HG02798 (cell line): ENCODE results near the gene MAPK1.
"Not testable (repeated sequence)": the region's sequence is repeated elsewhere in the genome, so short reads cannot be mapped to it uniquely, and the experiment has no call there.

Source experiments
- ATAC-seq: cut with Tn5 transposase; IDR thresholded peaks from one replicate; pipeline ENCODE4 v1.9.1; 2021; ENCODE audit warnings: mild to moderate bottlenecking; ENCODE audit not compliant: unreplicated experiment, poor library complexity

The MAPK1 gene

DNA sequence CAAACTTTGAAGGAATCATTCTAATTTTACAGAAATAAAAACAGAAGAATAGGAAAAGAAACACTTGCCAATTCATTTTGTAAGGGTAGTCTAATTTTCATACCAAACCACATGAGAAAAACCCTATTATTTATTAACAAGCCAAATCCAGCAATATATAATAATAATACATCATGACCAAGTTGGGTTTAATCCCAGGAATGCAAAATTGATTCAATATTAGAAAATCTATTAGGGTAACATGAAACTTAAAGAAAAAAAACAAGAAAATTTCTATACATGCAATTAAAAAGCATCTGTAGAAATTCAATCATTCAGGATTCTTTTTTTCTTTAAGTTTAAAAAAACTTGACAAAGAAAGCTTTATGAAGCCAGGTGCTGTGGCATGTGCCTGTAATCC lies 16.8 kb downstream of the MAPK1 start:
- no peak for ATAC-seq

DNA sequence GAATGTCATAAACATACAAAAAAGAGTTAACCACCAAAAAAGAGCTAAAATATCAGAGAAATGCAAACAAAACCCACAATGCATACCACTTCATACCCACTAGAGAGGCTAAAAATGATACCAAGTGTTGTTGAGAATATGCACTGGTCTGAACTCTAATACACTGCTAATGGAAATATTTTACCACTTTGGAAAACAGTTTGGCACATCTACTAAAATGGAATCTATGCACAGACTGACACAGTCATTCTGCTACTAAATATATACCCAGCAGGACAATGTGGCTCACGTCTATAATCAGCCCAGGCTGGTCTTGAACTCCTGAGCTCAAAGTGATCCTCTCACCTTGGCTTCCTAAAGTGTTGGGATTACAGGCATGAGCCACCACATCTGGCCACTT lies 18.0 kb downstream of the MAPK1 start:
- no peak for ATAC-seq

DNA sequence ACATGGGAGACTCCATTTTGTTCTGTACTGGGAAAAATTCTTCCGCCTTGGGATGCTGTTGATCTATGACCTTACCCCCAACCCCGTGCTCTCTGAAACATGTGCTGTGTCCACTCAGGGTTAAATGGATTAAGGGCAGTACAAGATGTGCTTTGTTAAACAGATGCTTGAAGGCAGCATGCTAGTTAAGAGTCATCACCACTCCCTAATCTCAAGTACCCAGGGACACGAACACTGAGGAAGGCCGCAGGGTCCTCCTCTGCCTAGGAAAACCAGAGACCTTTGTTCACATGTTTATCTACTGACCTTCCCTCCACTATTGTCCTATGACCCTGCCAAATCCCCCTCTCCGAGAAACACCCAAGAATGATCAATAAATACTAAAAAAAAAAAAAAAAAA lies 19.4 kb downstream of the MAPK1 start:
- ATAC-seq, result not testable (repeated sequence)

DNA sequence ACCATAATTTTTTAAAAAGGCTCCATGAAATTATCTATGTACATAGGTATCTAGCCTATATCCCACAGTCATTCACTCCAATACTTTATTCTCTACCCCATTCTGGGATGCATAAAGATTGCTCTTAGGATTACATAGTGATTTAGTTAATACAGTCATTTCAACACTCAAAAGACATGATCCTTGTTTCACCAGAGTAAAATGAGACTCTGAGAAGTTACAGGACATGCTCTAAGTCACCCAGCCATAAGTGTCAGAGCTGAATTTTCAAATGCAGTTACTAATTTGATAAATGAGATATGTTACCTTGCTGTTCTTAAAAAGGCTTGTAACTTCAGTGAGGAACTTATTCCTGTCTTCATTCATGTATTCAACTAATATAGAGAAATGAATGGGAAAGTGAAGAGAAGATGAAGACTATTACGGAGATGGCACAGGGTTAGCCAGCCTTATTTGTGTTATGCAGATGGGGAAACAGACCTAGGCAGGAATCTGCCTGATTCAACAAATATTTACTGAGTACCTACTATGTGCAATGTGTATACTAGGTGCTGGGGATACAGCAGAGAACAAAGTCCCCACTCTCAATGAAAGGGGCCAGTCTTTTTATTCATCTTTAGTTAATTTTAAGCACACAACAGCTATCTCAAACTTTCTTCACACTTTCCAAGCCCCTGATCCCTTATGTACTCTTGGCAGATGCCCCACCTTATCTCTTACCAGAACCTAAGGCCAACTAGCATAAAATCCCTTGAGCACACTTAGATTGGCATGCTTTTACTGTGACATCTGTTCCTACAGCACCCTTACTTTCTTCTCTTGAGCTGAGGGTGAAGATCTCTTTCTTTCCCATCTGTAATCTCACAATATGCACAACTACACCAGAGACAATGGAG lies 21.6 kb downstream of the MAPK1 start:
- no peak for ATAC-seq

DNA sequence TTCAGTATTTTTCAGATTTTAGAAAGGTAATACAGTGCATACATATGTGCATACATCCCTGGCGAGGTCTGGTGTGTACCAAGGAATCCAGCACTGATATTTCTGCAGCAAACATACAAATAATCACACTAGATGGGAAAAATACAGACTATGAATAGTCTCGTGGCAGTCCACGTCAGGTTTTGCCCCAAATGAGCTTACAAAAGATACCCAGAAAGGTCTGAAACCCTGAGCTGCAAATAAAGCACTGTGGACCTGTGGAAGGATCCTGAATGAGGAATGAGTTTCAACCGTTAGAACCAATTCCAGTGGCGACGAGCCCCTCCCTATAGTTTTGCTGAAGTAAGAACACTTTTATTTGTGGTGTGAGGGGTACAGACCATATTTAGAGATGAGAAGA lies 24.5 kb downstream of the MAPK1 start:
- no peak for ATAC-seq

DNA sequence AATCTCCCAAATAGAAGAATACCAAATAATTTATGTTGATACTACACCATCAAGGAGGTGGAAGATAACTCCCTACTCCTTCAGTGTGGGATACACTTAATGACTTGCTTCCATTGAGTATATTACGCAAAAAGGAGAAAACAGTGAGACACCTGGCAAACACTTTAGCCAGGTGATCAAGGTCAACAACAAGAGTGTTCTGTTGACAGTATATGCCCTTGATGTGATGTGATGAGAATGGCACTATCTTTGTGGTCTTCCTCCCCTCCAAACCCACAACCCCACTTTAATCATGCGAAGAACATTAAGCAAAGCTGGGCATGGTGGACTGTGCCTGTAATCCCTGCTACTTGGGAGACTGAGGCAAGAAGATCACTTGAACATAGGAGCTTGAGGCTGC lies 26.0 kb downstream of the MAPK1 start:
- no peak for ATAC-seq

DNA sequence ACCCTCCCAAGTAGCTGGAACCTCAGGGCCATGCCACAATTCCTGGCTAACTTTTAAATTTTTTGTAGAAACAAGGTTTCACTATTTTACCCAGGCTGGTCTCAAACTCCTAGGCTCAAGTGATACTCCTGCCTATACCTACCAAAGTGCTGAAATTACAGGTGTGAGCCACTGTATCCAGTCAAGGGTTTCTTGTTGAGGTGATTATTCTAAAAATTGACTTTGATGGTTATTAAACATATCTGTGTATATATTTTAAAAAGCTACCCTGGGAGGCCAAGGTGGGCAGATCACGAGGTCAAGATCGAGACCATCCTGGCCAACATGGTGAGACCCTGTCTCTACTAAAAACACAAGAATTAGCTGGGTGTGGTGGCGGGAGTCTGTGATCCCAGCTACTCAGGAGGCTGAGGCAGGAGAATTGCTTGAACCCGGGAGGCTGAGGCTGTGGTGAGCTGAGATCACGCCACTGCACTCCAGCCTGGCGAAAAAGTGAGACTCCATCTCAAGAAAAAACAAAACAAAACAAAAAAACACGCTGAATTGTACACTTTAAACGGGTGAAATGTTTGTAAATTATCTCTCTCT lies 27.1 kb downstream of the MAPK1 start:
- ATAC-seq, result no peak

DNA sequence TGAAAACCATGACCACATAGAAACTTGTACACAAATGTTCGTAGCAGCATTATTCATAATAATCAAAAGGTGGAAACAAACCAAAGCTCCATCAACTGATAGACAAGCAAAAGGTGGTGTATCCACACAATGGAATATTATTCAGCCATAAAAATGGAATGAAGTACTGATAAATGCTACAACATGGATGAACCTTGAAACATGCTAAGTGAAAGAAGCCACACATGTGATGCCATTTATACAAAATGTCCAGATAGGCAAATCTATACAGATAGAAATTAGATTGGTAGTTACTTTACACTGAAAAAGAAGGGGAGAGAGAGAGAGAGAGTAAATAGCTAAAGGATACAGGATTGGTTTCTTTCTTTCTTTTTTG lies 27.7 kb downstream of the MAPK1 start:
- no peak for ATAC-seq

DNA sequence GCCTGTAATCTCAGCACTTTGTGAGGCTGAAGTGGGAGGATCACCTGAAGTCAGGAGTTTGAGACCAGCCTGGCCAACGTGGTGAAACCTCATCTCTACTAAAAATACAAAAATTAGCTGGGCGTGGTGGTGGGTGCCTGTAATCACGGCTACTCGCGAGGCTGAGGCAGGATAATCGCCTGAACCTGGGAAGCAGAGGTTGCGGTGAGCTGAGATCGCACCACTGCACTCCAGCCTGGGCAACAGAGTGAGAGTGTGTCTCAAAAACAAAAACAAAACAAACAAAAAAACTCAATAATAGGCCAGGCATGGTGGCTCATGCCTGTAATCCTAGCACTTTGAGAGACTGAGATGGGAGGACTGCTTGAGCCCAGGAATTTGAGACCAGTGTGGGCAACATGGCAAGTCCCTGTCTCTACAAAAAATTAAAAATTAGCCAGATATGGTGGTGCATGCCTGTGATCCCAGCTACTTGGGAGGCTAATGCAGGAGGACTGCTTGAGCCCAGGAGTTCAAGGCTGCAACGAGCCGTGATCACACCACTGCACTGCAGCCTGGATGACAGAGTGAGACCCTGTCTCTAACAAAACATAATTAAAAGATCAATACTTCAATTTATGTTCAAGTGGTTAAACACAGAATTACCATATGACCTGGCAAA lies 28.2 kb downstream of the MAPK1 start:
- not testable (repeated sequence) for ATAC-seq

DNA sequence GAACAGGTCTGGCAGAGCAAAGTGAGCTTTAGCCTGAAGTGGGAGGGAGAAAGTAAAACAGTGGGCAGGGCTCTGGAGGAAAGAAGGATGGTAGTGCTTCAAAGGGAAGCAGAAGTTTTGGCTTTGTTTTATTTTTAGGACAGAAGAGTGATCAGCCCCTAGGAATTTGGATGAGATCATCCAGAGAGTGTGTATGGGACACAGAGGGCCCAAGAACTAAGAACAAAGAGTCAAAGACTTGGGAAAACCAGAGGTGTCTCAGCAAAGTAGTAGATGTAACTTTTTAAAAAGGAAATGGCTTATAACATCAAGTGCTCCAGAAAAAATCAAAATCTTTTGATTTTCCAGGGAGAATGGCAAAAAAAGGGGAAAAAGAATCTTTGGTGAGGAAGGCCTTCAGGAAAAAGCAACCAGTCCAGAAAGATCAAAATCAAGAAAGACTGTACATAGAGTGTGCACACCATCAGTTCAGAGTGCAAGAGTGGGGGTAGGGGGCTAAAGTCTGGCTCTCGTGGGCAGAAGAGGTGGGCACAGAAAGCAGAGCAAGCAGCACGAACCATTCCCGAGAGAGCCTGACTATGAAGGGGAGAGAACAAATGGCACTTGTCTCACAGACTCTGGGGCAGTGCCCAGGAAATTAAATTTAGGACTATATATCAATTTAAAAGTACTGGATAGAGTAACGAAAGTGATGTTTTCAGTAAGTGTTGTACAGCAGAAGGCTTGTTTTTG lies 30.0 kb downstream of the MAPK1 start:
- ATAC-seq, result no peak

DNA sequence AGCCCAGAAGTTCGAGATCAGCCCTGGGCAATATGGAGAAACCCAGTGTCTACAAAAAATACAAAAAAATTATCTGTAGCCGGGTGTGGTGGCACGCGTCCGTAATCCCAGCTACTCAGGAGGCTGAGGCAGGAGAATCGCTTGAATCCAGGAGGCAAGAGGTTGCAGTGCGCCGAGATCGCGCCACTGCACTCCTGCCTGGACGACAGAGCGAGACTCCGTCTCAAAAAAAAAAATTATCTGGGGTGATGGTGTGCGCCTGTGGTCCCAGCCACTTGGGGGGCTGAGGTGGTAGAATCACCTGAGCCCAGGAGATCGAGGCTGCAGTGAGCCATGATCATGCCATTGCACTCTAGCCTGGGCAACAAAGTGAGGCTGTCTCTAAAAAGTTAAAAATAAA lies 31.0 kb downstream of the MAPK1 start:
- not testable (repeated sequence) for ATAC-seq

DNA sequence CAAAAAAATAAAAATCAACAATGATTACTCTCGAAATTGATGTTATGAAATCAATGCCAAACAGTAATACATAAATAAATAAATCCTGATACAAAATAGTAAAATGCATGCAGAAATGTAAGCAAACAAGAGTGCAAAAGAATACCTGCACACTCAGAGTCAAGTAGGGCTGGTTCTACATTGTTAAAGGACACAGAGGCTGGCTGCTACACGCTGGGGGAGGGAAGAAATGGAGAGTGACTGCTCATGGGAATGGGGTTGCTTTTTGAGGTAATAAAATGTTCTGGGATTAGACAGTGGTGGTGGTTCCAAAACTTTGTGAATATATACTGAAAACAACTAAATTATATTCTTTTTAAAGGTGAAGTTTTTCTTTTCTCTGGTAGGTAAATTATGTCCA lies 32.1 kb downstream of the MAPK1 start:
- ATAC-seq, result no peak

DNA sequence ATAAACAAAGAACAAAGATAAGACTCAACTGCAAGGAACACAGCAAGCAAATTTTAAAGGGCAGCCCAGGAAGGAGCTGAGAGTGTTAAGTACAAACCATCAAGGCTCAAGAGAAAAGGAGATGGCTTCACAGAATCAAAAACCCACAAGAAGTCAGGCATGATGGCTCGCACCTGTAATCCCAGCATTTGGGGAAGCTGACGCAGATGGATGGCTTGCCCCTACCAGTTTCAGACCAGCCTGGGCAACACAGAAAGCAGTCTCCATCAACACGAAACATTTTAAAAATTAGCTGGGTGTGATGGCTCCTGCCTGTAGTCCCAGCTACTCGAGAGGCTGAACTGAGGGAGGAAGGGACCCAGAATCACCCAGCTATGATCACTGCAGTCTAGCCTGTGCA lies 32.6 kb downstream of the MAPK1 start:
- no peak for ATAC-seq

DNA sequence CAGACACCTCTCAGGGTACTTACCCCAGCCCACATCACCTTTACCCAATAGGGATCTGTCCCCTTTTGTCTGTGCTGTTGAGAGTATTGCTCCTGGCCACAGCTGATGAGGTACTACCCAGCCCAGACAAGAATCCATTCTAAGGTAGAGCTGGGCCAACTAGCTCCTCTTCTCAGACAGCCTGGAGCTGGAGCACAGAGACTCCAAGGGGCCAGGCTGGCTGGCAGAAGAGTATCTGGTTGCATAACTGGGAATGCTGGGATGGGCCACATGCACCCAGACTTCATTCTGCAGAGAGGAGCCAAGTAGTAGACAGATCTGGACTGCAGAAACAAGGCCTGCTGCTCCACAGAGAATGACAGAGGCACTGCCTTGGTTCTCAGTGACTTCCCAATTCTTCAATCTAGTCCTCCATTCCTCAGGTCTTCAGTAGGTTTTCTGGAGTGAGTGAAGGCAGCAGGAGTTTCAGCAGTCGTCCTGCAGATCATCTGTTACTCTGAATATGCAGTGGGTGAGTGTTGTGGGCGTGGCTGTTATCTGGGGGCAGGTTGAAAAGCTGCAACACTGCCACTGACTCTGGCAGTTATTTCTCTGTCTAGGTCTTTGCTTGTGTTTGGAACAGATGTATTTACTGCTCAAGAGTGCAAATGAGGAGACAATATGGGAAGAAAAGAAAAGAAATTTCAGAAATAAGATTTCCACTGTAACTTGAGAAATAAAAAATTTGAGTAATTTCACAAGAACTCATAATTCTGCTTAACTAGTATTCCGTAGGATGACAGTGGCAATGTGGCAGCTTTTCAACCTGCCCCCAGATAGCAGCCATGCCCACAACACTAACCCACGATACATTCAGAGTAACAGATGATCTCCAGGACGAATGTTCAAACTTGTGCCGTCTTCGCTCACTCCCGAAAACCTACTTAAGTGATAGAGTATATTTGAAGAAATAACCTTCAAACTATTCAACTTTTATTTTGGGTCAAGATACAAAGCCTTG lies 34.9 kb downstream of the MAPK1 start:
- no peak for ATAC-seq

DNA sequence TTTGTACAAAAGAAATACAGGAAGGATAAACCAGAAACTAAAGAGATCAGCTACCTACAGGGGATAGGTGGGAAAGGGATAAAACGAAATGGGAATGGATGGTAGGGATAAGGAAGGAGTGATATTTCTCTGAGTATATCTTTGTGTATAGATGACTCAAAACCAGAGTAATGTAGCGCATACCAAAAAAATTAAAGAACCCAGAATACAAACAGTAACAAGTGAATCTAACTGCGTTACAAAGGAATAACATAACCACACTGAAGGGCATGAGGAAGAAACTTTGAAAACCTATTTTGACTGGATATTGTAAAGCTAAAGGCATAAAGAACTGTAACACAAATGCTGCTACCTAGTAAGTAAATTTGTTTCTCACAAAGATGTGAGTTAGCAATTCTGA lies 37.9 kb downstream of the MAPK1 start:
- ATAC-seq, result no peak

DNA sequence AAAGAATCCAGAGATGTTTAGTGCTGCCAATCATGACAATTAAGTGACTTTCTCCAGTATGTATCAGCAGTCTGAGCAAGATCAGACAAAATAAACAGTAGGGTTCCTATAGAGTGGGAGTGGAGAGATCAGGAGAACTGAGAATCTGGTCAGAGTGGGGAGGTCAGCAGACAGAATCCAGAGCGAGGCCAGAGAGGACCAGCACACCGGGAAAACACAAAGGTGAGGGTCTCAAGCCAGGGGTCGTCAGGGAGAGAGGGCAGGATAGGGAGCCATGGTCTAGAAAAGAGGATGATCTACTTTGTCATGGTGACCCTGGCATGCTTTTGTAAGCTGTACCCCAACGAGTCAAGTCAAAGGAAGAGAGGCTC lies 39.2 kb downstream of the MAPK1 start:
- no peak for ATAC-seq

DNA sequence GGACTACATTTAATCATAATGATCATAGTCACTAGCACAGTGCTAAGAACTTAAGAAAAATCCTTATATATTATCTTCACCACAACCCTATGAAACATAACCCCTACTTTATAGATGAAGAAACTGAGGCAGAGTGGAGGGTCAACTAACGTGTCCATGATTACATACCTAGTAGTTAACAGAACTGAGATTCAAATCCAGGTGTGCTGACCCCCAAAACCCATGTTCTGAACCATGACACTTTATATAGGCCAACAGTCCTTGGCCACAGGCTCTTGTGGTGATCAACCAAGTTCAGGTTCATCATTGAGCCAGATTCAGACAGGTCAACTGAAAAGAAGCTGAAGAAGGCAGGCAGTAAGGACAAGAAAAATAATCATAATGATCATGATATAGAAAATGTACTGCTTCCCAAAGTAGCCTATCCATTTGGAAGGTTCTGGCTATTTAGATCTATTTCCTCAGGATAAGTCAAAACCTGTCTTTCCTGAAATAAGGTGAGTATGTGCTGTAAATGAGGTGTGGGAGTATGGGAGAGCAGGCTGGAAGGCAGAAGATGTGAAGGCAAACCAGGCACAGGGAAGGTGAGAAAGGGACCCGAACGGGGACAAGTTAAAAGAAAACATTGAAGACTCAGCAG lies 39.7 kb downstream of the MAPK1 start:
- ATAC-seq, result no peak

DNA sequence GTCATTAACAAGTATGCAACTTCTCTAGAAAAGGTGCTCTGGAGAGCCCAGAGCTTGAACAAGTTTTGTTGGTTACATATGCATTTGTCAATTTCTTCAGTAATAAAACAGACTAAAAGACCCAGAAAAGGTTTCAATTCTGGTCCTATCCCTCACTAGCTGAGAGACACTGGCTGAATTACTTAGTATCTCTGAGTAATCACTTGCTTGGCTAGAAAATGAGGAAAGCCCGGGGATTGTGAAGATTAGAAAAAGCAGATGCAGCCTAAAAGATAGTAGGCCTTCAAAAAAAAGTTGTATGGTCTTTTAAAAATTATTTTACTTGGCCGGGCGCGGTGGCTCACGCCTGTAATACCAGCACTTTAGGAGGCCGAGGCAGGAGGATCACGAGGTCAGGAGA lies 41.2 kb downstream of the MAPK1 start:
- no peak for ATAC-seq

DNA sequence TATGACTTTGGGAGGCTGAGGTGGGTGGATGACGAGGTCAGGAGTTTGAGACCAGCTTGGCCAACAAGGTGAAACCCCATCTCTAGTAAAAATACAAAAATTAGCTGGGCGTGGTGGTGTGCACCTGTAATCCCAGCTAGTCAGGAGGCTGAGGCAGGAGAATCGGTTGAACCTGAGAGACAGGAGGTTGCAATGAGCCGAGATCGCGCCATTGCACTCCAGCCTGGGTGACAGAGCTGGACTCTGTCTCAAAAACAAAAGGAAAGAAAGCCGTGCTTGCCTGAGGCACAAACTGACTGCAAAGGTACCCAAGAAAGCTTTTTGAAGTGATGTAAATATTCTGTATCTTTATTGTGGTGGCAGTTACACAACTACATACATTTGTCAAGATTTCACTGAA lies 42.5 kb downstream of the MAPK1 start:
- not testable (repeated sequence) for ATAC-seq
